H9 (cell line): ENCODE data around the gene UNC13C. TPM values are rescaled to one million over a fixed set of nuclear protein-coding genes. Genes with fewer than 3 reads are reported as not detected.

ENCODE experiments used
- DNase-seq: peaks from one replicate; pipeline ENCODE4 v3.0.0-alpha.2; 2017
- H2AFZ ChIP-seq: one replicate; pipeline ENCODE4 v1.6.1; 2013; ENCODE audit warnings: mild to moderate bottlenecking, low read length, control low read depth, moderate library complexity
- H2AK5ac ChIP-seq: 2 replicates; pipeline ENCODE4 v1.6.1; 2013; ENCODE audit warnings: low read length, control low read depth, mixed read lengths; ENCODE audit not compliant: insufficient read length
- H2BK120ac ChIP-seq: one replicate; pipeline ENCODE4 v1.6.1; 2013; ENCODE audit warnings: low read depth, mild to moderate bottlenecking, low read length, control low read depth, inconsistent platforms; ENCODE audit not compliant: poor library complexity, severe bottlenecking
- H2BK12ac ChIP-seq: 2 replicates; pipeline ENCODE4 v1.6.1; 2013; ENCODE audit warnings: low read length, control low read depth, mixed read lengths, low read depth; ENCODE audit not compliant: insufficient read length
- H2BK15ac ChIP-seq: 2 replicates; pipeline ENCODE4 v1.6.1; 2013; ENCODE audit warnings: low read depth, low read length, control low read depth
- H2BK20ac ChIP-seq: one replicate; pipeline ENCODE4 v1.6.1; 2013; ENCODE audit warnings: low read depth, mild to moderate bottlenecking, low read length, control low read depth, inconsistent platforms; ENCODE audit not compliant: poor library complexity, severe bottlenecking
- H2BK5ac ChIP-seq: 2 replicates; pipeline ENCODE4 v1.6.1; 2013; ENCODE audit warnings: low read length, control low read depth, mixed read lengths; ENCODE audit not compliant: insufficient read length
- H3K14ac ChIP-seq: 2 replicates; pipeline ENCODE4 v1.6.1; 2013; ENCODE audit warnings: low read length, control low read depth; ENCODE audit not compliant: insufficient read depth
- H3K18ac ChIP-seq: 2 replicates; pipeline ENCODE4 v1.6.1; 2013; ENCODE audit warnings: low read depth, mild to moderate bottlenecking, mixed read lengths, low read length, control low read depth; ENCODE audit not compliant: insufficient read length
- H3K23ac ChIP-seq: 2 replicates; pipeline ENCODE4 v1.6.1; 2013; ENCODE audit warnings: low read length, control low read depth, mixed read lengths, low read depth; ENCODE audit not compliant: insufficient read length
- H3K23me2 ChIP-seq: 2 replicates; pipeline ENCODE4 v1.6.1; 2013; ENCODE audit warnings: low read depth, mild to moderate bottlenecking, mixed read lengths, low read length, control low read depth; ENCODE audit not compliant: insufficient read length, poor library complexity, severe bottlenecking
- H3K27ac ChIP-seq: 2 replicates; pipeline ENCODE4 v1.5.1; 2013; ENCODE audit warnings: low read length, control low read depth, mixed read lengths, low read depth; ENCODE audit not compliant: insufficient read length
- H3K27me3 ChIP-seq: 2 replicates; pipeline ENCODE4 v1.6.1; 2013; ENCODE audit warnings: low read length, control low read depth, inconsistent platforms; ENCODE audit not compliant: insufficient read depth
- H3K4ac ChIP-seq: 2 replicates; pipeline ENCODE4 v1.6.1; 2013; ENCODE audit warnings: low read depth, mild to moderate bottlenecking, control low read depth, inconsistent platforms, low read length, moderate library complexity
- H3K4me1 ChIP-seq: 2 replicates; pipeline ENCODE4 v1.6.1; 2013; ENCODE audit warnings: low read length, control low read depth, inconsistent platforms; ENCODE audit not compliant: insufficient read depth
- H3K4me2 ChIP-seq: 2 replicates; pipeline ENCODE4 v1.6.1; 2013; ENCODE audit warnings: low read length, control low read depth, mixed read lengths; ENCODE audit not compliant: insufficient read length, insufficient read depth
- H3K56ac ChIP-seq: 2 replicates; pipeline ENCODE4 v1.6.1; 2013; ENCODE audit warnings: low read depth, mild to moderate bottlenecking, mixed read lengths, low read length, control low read depth; ENCODE audit not compliant: insufficient read length
- H3K79me1 ChIP-seq: 2 replicates; pipeline ENCODE4 v1.6.1; 2013; ENCODE audit warnings: low read depth, mild to moderate bottlenecking, moderate library complexity, low read length, control low read depth, inconsistent platforms; ENCODE audit not compliant: insufficient read depth, poor library complexity, severe bottlenecking
- H3K79me2 ChIP-seq: 2 replicates; pipeline ENCODE4 v1.6.1; 2013; ENCODE audit warnings: low read length, control low read depth, inconsistent platforms; ENCODE audit not compliant: insufficient read depth
- H3K9ac ChIP-seq: 2 replicates; pipeline ENCODE4 v1.6.1; 2013; ENCODE audit warnings: low read length, control low read depth, mixed read lengths; ENCODE audit not compliant: insufficient read length; ENCODE audit errors: extremely low read depth
- H3K9me3 ChIP-seq: one replicate; pipeline ENCODE4 v1.6.1; 2013; ENCODE audit warnings: low read depth, low read length, inconsistent platforms; ENCODE audit not compliant: control insufficient read depth
- H3T11ph ChIP-seq: one replicate; pipeline ENCODE4 v1.6.1; 2013; ENCODE audit warnings: mild to moderate bottlenecking, low read length, control low read depth, inconsistent platforms
- H4K20me1 ChIP-seq: one replicate; pipeline ENCODE4 v1.6.1; 2013; ENCODE audit not compliant: control insufficient read depth, insufficient read length, insufficient read depth
- H4K5ac ChIP-seq: 2 replicates; pipeline ENCODE4 v1.6.1; 2013; ENCODE audit warnings: low read depth, mild to moderate bottlenecking, mixed read lengths, low read length, control low read depth; ENCODE audit not compliant: insufficient read length
- H4K8ac ChIP-seq: replicated peaks from 2 replicates; pipeline ENCODE4 v1.6.1; 2013; ENCODE audit warnings: low read length, control low read depth, mixed read lengths, low read depth; ENCODE audit not compliant: insufficient read length
- H4K91ac ChIP-seq: 2 replicates; pipeline ENCODE4 v1.6.1; 2013; ENCODE audit warnings: low read depth, mild to moderate bottlenecking, moderate library complexity, mixed read lengths, low read length, control low read depth; ENCODE audit not compliant: insufficient read length
- H3K27ac Mint-ChIP-seq, 3 experiments: 2 replicates in 2 of 3; 3 replicates in 1 of 3; pipeline ENCODE4 v1.8.0; 2020 to 2021; ENCODE audit warnings: mixed read lengths in 3 of 3, mild to moderate bottlenecking in 1 of 3, moderate library complexity in 1 of 3
- H3K27me3 Mint-ChIP-seq: 2 replicates; pipeline ENCODE4 v1.8.0; 2021; ENCODE audit warnings: low read depth, mild to moderate bottlenecking, moderate library complexity, mixed read lengths
- H3K36me3 Mint-ChIP-seq, 3 experiments: 2 replicates in 2 of 3; 3 replicates in 1 of 3; pipeline ENCODE4 v1.8.0; 2020 to 2021; ENCODE audit warnings: low read depth in 3 of 3, mixed read lengths in 3 of 3; ENCODE audit not compliant: insufficient read depth in 1 of 3
- H3K4me1 Mint-ChIP-seq, 2 experiments: 2 replicates each; pipeline ENCODE4 v1.8.0; 2020; ENCODE audit warnings: mixed read lengths in 2 of 2
- H3K4me3 Mint-ChIP-seq, 2 experiments: 2 replicates in 1 of 2; 3 replicates in 1 of 2; pipeline ENCODE4 v1.8.0; 2020 to 2021; ENCODE audit warnings: mild to moderate bottlenecking in 2 of 2, mixed read lengths in 2 of 2, moderate library complexity in 1 of 2
- H3K9me3 Mint-ChIP-seq, 2 experiments: 2 replicates in 1 of 2; 3 replicates in 1 of 2; pipeline ENCODE4 v1.8.0; 2020; ENCODE audit warnings: mild to moderate bottlenecking in 2 of 2, mixed read lengths in 2 of 2, moderate library complexity in 1 of 2
- CTCF ChIP-seq: fragments of 200-600 bp; sonication (generic); conservative IDR thresholded peaks from 3 replicates; pipeline ENCODE4 v1.8.0; 2021; ENCODE audit warnings: antibody characterized with exemption, mild to moderate bottlenecking
- WGBS: extraction: QIAGEN DNeasy Blood & Tissue Kit; methylation state at CpG from one replicate; pipeline ENCODE4 v1.1.7; 2013; ENCODE audit warnings: missing lambda C conversion rate, low lambda C conversion rate, mixed read lengths; ENCODE audit not compliant: insufficient read length; ENCODE audit errors: extremely low coverage; 5-methylcytosine and 5-hydroxymethylcytosine counted together
- total RNA-seq: library from RNA; stranded (reverse); gene quantifications from 2 replicates; pipeline ENCODE4 v1.2.1, GENCODE V29; 2021

UNC13C gene
- total RNA-seq, 1 experiment from 2014 or later = 0.02 TPM

GRCh38 chr15:54354341-54354740 is 376.1 kb downstream of the UNC13C start:
- no peak overlapping the region for H3K27ac ChIP-seq
- H2BK15ac ChIP-seq = no peak overlapping the region
- no peak overlapping the region for H4K5ac ChIP-seq
- no peaks in the 10 kb centered on the region for H3K23me2 ChIP-seq
- H3K14ac ChIP-seq = no peak overlapping the region
- Mint-ChIP-seq H3K9me3 (peaks cover 8% of the 10 kb centered on the region in 2 experiments; a peak in 4 of 5 replicates), H3K36me3 (peaks cover 2 to 8% (median 7%) of the 10 kb centered on the region in 3 experiments; a peak in 4 of 7 replicates), H3K27me3 (no peaks in the 10 kb centered on the region), H3K4me3 (no peak overlapping the region), H3K27ac (no peak overlapping the region), H3K4me1 (no peaks in the 10 kb centered on the region)
- no peaks in the 10 kb centered on the region for H3K4me1 ChIP-seq
- H2AK5ac ChIP-seq = no peak overlapping the region
- no peak overlapping the region for H3K56ac ChIP-seq
- no peak overlapping the region for H3K18ac ChIP-seq
- H3K79me2 ChIP-seq = no peaks in the 10 kb centered on the region
- no peak overlapping the region for H3K23ac ChIP-seq
- no peak overlapping the region for H2BK20ac ChIP-seq
- H3K4me2 ChIP-seq = no peak overlapping the region
- H4K8ac ChIP-seq = no peak overlapping the region
- no peak overlapping the region for H2BK120ac ChIP-seq
- H2AFZ ChIP-seq = no peak overlapping the region
- TF ChIP-seq CTCF = no peak
- H3K4ac ChIP-seq = no peak overlapping the region
- no peak overlapping the region for H4K91ac ChIP-seq
- H3K9me3 ChIP-seq = no peaks in the 10 kb centered on the region
- H3K9ac ChIP-seq = no peak overlapping the region
- no peak for DNase-seq
- H4K20me1 ChIP-seq = no peaks in the 10 kb centered on the region
- no peak overlapping the region for H2BK5ac ChIP-seq
- no peak overlapping the region for H3T11ph ChIP-seq
- no CpG with 5 or more reads among the region's 1 CpG for WGBS
- H3K79me1 ChIP-seq = no peaks in the 10 kb centered on the region
- H3K27me3 ChIP-seq = no peaks in the 10 kb centered on the region
- no peak overlapping the region for H2BK12ac ChIP-seq
